H9 (cell line): ENCODE results near the gene GCK. TPM values are rescaled to one million over a fixed set of nuclear protein-coding genes. Genes with fewer than 3 reads are reported as not detected.

Experiments used
- DNase-seq: peaks from one replicate; pipeline ENCODE4 v3.0.0-alpha.2; 2017
- H2AFZ ChIP-seq: one replicate; pipeline ENCODE4 v1.6.1; 2013; ENCODE audit warnings: mild to moderate bottlenecking, low read length, control low read depth, moderate library complexity
- H2AK5ac ChIP-seq: 2 replicates; pipeline ENCODE4 v1.6.1; 2013; ENCODE audit warnings: low read length, control low read depth, mixed read lengths; ENCODE audit not compliant: insufficient read length
- H2BK120ac ChIP-seq: one replicate; pipeline ENCODE4 v1.6.1; 2013; ENCODE audit warnings: low read depth, mild to moderate bottlenecking, low read length, control low read depth, inconsistent platforms; ENCODE audit not compliant: poor library complexity, severe bottlenecking
- H2BK12ac ChIP-seq: 2 replicates; pipeline ENCODE4 v1.6.1; 2013; ENCODE audit warnings: low read length, control low read depth, mixed read lengths, low read depth; ENCODE audit not compliant: insufficient read length
- H2BK15ac ChIP-seq: 2 replicates; pipeline ENCODE4 v1.6.1; 2013; ENCODE audit warnings: low read depth, low read length, control low read depth
- H2BK20ac ChIP-seq: one replicate; pipeline ENCODE4 v1.6.1; 2013; ENCODE audit warnings: low read depth, mild to moderate bottlenecking, low read length, control low read depth, inconsistent platforms; ENCODE audit not compliant: poor library complexity, severe bottlenecking
- H2BK5ac ChIP-seq: 2 replicates; pipeline ENCODE4 v1.6.1; 2013; ENCODE audit warnings: low read length, control low read depth, mixed read lengths; ENCODE audit not compliant: insufficient read length
- H3K14ac ChIP-seq: 2 replicates; pipeline ENCODE4 v1.6.1; 2013; ENCODE audit warnings: low read length, control low read depth; ENCODE audit not compliant: insufficient read depth
- H3K18ac ChIP-seq: 2 replicates; pipeline ENCODE4 v1.6.1; 2013; ENCODE audit warnings: low read depth, mild to moderate bottlenecking, mixed read lengths, low read length, control low read depth; ENCODE audit not compliant: insufficient read length
- H3K23ac ChIP-seq: 2 replicates; pipeline ENCODE4 v1.6.1; 2013; ENCODE audit warnings: low read length, control low read depth, mixed read lengths, low read depth; ENCODE audit not compliant: insufficient read length
- H3K23me2 ChIP-seq: 2 replicates; pipeline ENCODE4 v1.6.1; 2013; ENCODE audit warnings: low read depth, mild to moderate bottlenecking, mixed read lengths, low read length, control low read depth; ENCODE audit not compliant: insufficient read length, poor library complexity, severe bottlenecking
- H3K27ac ChIP-seq: 2 replicates; pipeline ENCODE4 v1.5.1; 2013; ENCODE audit warnings: low read length, control low read depth, mixed read lengths, low read depth; ENCODE audit not compliant: insufficient read length
- H3K27me3 ChIP-seq: 2 replicates; pipeline ENCODE4 v1.6.1; 2013; ENCODE audit warnings: low read length, control low read depth, inconsistent platforms; ENCODE audit not compliant: insufficient read depth
- H3K4ac ChIP-seq: 2 replicates; pipeline ENCODE4 v1.6.1; 2013; ENCODE audit warnings: low read depth, mild to moderate bottlenecking, control low read depth, inconsistent platforms, low read length, moderate library complexity
- H3K4me1 ChIP-seq: 2 replicates; pipeline ENCODE4 v1.6.1; 2013; ENCODE audit warnings: low read length, control low read depth, inconsistent platforms; ENCODE audit not compliant: insufficient read depth
- H3K4me2 ChIP-seq: 2 replicates; pipeline ENCODE4 v1.6.1; 2013; ENCODE audit warnings: low read length, control low read depth, mixed read lengths; ENCODE audit not compliant: insufficient read length, insufficient read depth
- H3K56ac ChIP-seq: 2 replicates; pipeline ENCODE4 v1.6.1; 2013; ENCODE audit warnings: low read depth, mild to moderate bottlenecking, mixed read lengths, low read length, control low read depth; ENCODE audit not compliant: insufficient read length
- H3K79me1 ChIP-seq: 2 replicates; pipeline ENCODE4 v1.6.1; 2013; ENCODE audit warnings: low read depth, mild to moderate bottlenecking, moderate library complexity, low read length, control low read depth, inconsistent platforms; ENCODE audit not compliant: insufficient read depth, poor library complexity, severe bottlenecking
- H3K79me2 ChIP-seq: 2 replicates; pipeline ENCODE4 v1.6.1; 2013; ENCODE audit warnings: low read length, control low read depth, inconsistent platforms; ENCODE audit not compliant: insufficient read depth
- H3K9ac ChIP-seq: 2 replicates; pipeline ENCODE4 v1.6.1; 2013; ENCODE audit warnings: low read length, control low read depth, mixed read lengths; ENCODE audit not compliant: insufficient read length; ENCODE audit errors: extremely low read depth
- H3K9me3 ChIP-seq: one replicate; pipeline ENCODE4 v1.6.1; 2013; ENCODE audit warnings: low read depth, low read length, inconsistent platforms; ENCODE audit not compliant: control insufficient read depth
- H3T11ph ChIP-seq: one replicate; pipeline ENCODE4 v1.6.1; 2013; ENCODE audit warnings: mild to moderate bottlenecking, low read length, control low read depth, inconsistent platforms
- H4K20me1 ChIP-seq: one replicate; pipeline ENCODE4 v1.6.1; 2013; ENCODE audit not compliant: control insufficient read depth, insufficient read length, insufficient read depth
- H4K5ac ChIP-seq: 2 replicates; pipeline ENCODE4 v1.6.1; 2013; ENCODE audit warnings: low read depth, mild to moderate bottlenecking, mixed read lengths, low read length, control low read depth; ENCODE audit not compliant: insufficient read length
- H4K8ac ChIP-seq: replicated peaks from 2 replicates; pipeline ENCODE4 v1.6.1; 2013; ENCODE audit warnings: low read length, control low read depth, mixed read lengths, low read depth; ENCODE audit not compliant: insufficient read length
- H4K91ac ChIP-seq: 2 replicates; pipeline ENCODE4 v1.6.1; 2013; ENCODE audit warnings: low read depth, mild to moderate bottlenecking, moderate library complexity, mixed read lengths, low read length, control low read depth; ENCODE audit not compliant: insufficient read length
- H3K27ac Mint-ChIP-seq, 3 experiments: 2 replicates in 2 of 3; 3 replicates in 1 of 3; pipeline ENCODE4 v1.8.0; 2020 to 2021; ENCODE audit warnings: mixed read lengths in 3 of 3, mild to moderate bottlenecking in 1 of 3, moderate library complexity in 1 of 3
- H3K27me3 Mint-ChIP-seq: 2 replicates; pipeline ENCODE4 v1.8.0; 2021; ENCODE audit warnings: low read depth, mild to moderate bottlenecking, moderate library complexity, mixed read lengths
- H3K36me3 Mint-ChIP-seq, 3 experiments: 2 replicates in 2 of 3; 3 replicates in 1 of 3; pipeline ENCODE4 v1.8.0; 2020 to 2021; ENCODE audit warnings: low read depth in 3 of 3, mixed read lengths in 3 of 3; ENCODE audit not compliant: insufficient read depth in 1 of 3
- H3K4me1 Mint-ChIP-seq, 2 experiments: 2 replicates each; pipeline ENCODE4 v1.8.0; 2020; ENCODE audit warnings: mixed read lengths in 2 of 2
- H3K4me3 Mint-ChIP-seq, 2 experiments: 2 replicates in 1 of 2; 3 replicates in 1 of 2; pipeline ENCODE4 v1.8.0; 2020 to 2021; ENCODE audit warnings: mild to moderate bottlenecking in 2 of 2, mixed read lengths in 2 of 2, moderate library complexity in 1 of 2
- H3K9me3 Mint-ChIP-seq, 2 experiments: 2 replicates in 1 of 2; 3 replicates in 1 of 2; pipeline ENCODE4 v1.8.0; 2020; ENCODE audit warnings: mild to moderate bottlenecking in 2 of 2, mixed read lengths in 2 of 2, moderate library complexity in 1 of 2
- CTCF ChIP-seq: fragments of 200-600 bp; sonication (generic); conservative IDR thresholded peaks from 3 replicates; pipeline ENCODE4 v1.8.0; 2021; ENCODE audit warnings: antibody characterized with exemption, mild to moderate bottlenecking
- WGBS: extraction: QIAGEN DNeasy Blood & Tissue Kit; methylation state at CpG from one replicate; pipeline ENCODE4 v1.1.7; 2013; ENCODE audit warnings: missing lambda C conversion rate, low lambda C conversion rate, mixed read lengths; ENCODE audit not compliant: insufficient read length; ENCODE audit errors: extremely low coverage; 5-methylcytosine and 5-hydroxymethylcytosine counted together
- total RNA-seq: library from RNA; stranded (reverse); gene quantifications from 2 replicates; pipeline ENCODE4 v1.2.1, GENCODE V29; 2021

GCK gene
- total RNA-seq, 1 experiment from 2014 or later, result 0.98 TPM

- no peak for TF ChIP-seq CTCF
- H3K36me3 Mint-ChIP-seq, result peaks cover 0 to 2% (median 2%) of the 10 kb centered on the region in 3 experiments; a peak in 4 of 7 replicates
- H3K27ac Mint-ChIP-seq, result no peak overlapping the region
- no peaks in the 10 kb centered on the region; a peak in 1 of 5 replicates for H3K9me3 Mint-ChIP-seq
- no peak overlapping the region for H3K4me3 Mint-ChIP-seq
- peaks cover 37% of the 10 kb centered on the region for H3K27me3 Mint-ChIP-seq
- peaks cover 11 to 21% of the 10 kb centered on the region in 2 experiments for H3K4me1 Mint-ChIP-seq
- H4K5ac ChIP-seq, result no peak overlapping the region
- H3K18ac ChIP-seq, result no peak overlapping the region
- H3K79me2 ChIP-seq, result no peaks in the 10 kb centered on the region
- no peak overlapping the region for H2AK5ac ChIP-seq
- H3K23ac ChIP-seq, result no peak overlapping the region
- no peaks in the 10 kb centered on the region; the same call in 1 of the 2 replicates for H3K4me1 ChIP-seq
- H4K20me1 ChIP-seq, result no peaks in the 10 kb centered on the region
- H3K4ac ChIP-seq, result no peak overlapping the region
- no CpG with 5 or more reads among the region's 3 CpGs for WGBS
- H2BK5ac ChIP-seq, result no peak overlapping the region
- no peaks in the 10 kb centered on the region; the same call in 1 of the 2 replicates for H3K27me3 ChIP-seq
- no peak overlapping the region for H3K4me2 ChIP-seq
- H3K56ac ChIP-seq, result no peak overlapping the region
- peaks cover 10% of the 10 kb centered on the region for H3K23me2 ChIP-seq
- no peak overlapping the region for H3K9ac ChIP-seq
- no peak overlapping the region for H2BK20ac ChIP-seq
- H4K8ac ChIP-seq, result no peak overlapping the region
- no peak overlapping the region for H2BK120ac ChIP-seq
- H3K14ac ChIP-seq, result no peak overlapping the region; the same call in 1 of the 2 replicates
- no peak overlapping the region for H3T11ph ChIP-seq
- no peak overlapping the region for H2BK15ac ChIP-seq
- no peak for DNase-seq
- no peak overlapping the region for H3K27ac ChIP-seq
- H2BK12ac ChIP-seq, result no peak overlapping the region
- no peak overlapping the region for H2AFZ ChIP-seq
- H3K9me3 ChIP-seq, result no peaks in the 10 kb centered on the region
- H4K91ac ChIP-seq, result no peak overlapping the region
- no peaks in the 10 kb centered on the region for H3K79me1 ChIP-seq
These were observed 87.8 kb downstream of the GCK start for GRCh38 chr7:44101303-44101965.
